ENCODE results near the gene ANKS4B.

DNA sequence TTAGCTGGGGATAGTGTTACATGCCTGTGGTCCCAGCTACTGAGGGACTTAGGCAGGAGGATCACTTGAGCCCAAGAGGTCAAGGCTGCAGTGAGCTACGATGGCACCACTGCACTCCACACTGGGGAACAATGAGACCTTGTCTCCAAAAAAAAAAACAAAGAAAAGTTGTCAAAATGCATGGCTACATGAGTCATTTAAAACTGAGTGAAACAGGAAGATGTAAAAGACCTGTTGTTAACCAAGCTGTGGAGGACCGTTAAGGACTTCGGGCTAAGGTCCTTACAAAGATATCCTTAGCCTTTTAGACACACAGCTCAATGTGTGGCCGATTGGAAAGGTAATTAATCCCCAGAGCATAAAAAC lies 47.2 kb upstream of the ANKS4B start:
- TF ChIP-seq, protein P1, sequence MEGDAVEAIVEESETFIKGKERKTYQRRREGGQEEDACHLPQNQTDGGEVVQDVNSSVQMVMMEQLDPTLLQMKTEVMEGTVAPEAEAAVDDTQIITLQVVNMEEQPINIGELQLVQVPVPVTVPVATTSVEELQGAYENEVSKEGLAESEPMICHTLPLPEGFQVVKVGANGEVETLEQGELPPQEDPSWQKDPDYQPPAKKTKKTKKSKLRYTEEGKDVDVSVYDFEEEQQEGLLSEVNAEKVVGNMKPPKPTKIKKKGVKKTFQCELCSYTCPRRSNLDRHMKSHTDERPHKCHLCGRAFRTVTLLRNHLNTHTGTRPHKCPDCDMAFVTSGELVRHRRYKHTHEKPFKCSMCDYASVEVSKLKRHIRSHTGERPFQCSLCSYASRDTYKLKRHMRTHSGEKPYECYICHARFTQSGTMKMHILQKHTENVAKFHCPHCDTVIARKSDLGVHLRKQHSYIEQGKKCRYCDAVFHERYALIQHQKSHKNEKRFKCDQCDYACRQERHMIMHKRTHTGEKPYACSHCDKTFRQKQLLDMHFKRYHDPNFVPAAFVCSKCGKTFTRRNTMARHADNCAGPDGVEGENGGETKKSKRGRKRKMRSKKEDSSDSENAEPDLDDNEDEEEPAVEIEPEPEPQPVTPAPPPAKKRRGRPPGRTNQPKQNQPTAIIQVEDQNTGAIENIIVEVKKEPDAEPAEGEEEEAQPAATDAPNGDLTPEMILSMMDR (IDR thresholded peaks at IDR 0.05), result no peak
- no peak for TF ChIP-seq ZFX (IDR thresholded peaks at IDR 0.05; ENCODE audit: borderline replicate concordance)
